ENCODE measurements around the gene CAMK2G. TPM values are rescaled to one million over a fixed set of nuclear protein-coding genes. Genes with fewer than 3 reads are reported as not detected.

CAMK2G gene
- total and polyA plus RNA-seq, 7 donors = 14.4 to 221 (median 153) TPM

DNA sequence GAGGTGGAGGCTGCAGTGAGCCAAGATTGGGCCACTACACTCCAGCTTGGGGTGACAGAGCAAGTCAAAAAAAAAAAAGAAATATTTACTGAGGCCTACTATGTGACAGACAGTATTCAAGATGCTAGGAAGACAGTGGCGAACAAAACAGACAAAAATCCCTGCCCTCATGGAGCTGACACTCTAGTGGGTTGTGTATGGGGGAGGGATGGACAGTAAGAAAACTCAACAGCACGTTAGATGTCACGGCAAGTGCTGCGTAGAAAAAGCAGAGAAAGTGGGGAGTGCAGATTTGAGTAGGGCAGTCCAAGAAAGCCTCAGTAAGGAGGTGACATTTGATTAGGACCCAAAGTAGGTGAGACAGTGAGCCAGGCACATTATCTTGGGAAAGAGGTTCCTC is 10.1 kb downstream of the CAMK2G start:
- no peaks in the 10 kb centered on the region for H3K9me3 ChIP-seq
- H3K36me3 ChIP-seq = peaks cover 8 to 52% (median 32%) of the 10 kb centered on the region in 4 donors
- intact Hi-C loops (cut with DNase I) = no loop called here
- H3K27ac ChIP-seq = peak overlapping the region; percentile 83 to 92 (median 88)
- H3K27me3 ChIP-seq = no peaks in the 10 kb centered on the region
- peaks cover 0 to 99% (median 97%) of the 10 kb centered on the region in 4 donors for H3K4me1 ChIP-seq
- WGBS, 2 donors = 96 to 97% methylated on average over 4 of the region's 4 CpGs
- DNase-seq = no peak
- TF ChIP-seq POLR2AphosphoS5 (IDR thresholded peaks at IDR 0.05) (no peak), EP300 (IDR thresholded peaks at IDR 0.05) (no peak), POLR2A (IDR thresholded peaks at IDR 0.05) (no peak)
- TF ChIP-seq, protein P1, sequence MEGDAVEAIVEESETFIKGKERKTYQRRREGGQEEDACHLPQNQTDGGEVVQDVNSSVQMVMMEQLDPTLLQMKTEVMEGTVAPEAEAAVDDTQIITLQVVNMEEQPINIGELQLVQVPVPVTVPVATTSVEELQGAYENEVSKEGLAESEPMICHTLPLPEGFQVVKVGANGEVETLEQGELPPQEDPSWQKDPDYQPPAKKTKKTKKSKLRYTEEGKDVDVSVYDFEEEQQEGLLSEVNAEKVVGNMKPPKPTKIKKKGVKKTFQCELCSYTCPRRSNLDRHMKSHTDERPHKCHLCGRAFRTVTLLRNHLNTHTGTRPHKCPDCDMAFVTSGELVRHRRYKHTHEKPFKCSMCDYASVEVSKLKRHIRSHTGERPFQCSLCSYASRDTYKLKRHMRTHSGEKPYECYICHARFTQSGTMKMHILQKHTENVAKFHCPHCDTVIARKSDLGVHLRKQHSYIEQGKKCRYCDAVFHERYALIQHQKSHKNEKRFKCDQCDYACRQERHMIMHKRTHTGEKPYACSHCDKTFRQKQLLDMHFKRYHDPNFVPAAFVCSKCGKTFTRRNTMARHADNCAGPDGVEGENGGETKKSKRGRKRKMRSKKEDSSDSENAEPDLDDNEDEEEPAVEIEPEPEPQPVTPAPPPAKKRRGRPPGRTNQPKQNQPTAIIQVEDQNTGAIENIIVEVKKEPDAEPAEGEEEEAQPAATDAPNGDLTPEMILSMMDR (IDR thresholded peaks at IDR 0.05) = no peak
- no peak overlapping the region for H3K4me3 ChIP-seq

DNA sequence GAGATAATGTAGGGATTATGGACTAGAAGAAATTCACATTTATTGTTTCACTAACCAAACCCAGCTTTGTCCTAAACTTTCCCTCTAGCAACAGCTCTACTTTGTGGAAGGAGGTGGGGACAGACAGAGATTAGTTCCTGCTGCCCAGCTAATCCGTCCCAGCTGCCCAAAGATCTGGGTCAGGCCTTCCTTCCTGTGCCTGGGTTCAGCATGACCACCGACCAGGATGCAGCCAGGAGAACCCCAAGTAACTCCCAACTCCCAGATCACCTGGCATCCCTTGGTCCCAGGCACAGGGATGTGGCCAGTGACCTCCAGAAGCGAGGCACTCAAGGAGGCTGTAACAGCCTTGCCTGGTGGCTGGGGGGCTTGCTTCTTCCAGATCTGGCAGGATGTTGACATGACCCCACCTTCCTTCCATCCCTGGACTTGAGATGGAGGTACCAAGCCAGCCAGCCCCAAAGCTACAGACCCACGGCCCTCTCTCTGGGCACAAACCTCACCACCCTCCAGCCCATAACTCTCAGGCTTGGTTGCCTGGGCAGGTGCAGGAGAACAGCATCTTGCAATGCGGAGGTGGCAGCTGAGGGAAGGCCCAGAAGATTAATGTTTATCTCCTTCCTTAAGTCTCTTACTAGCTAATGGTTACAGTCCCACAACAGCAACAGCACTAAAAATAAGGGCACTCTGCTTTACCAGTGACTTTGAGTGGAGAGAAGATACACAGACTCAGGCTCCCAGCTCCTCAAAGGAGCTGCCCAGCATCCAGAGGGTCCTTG is 11.1 kb downstream of the CAMK2G start:
- peak overlapping the region; percentile 83 to 92 (median 88) for H3K27ac ChIP-seq
- peak; percentile 53 for DNase-seq
- H3K9me3 ChIP-seq = no peaks in the 10 kb centered on the region
- intact Hi-C loops (cut with DNase I) = no loop called here
- no peak overlapping the region for H3K4me3 ChIP-seq
- WGBS, 2 donors = 77 to 86% methylated on average over 5 of the region's 5 CpGs
- no peaks in the 10 kb centered on the region for H3K27me3 ChIP-seq
- peaks cover 0 to 99% (median 97%) of the 10 kb centered on the region in 4 donors for H3K4me1 ChIP-seq
- peaks cover 18 to 52% (median 35%) of the 10 kb centered on the region in 4 donors for H3K36me3 ChIP-seq
- TF ChIP-seq POLR2A (IDR thresholded peaks at IDR 0.05) = no peak
- no peak for TF ChIP-seq EP300 (IDR thresholded peaks at IDR 0.05)
- TF ChIP-seq, protein P1 (IDR thresholded peaks at IDR 0.05) = no peak
- no peak for TF ChIP-seq POLR2AphosphoS5 (IDR thresholded peaks at IDR 0.05)

DNA sequence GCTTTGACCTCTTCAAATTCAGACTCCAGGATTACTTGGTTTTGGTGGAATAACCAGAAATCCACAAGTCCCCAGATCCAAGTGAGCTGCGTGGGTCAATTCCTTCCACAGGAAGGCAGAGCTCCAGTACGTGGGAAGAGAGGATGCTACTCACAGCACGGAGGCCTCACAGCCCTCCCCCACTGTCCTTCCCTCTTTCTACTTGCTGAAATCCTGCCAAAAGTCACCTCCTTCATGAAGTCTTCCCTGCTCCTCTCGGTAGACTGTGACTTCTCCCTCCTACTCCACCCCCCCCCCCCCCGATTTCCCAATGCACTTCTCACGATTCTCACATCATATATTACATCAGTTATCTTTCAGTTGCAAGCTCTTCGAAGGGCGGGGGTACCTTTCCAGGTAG is 12.3 kb downstream of the CAMK2G start:
- 82 to 83% methylated on average over 8 of the region's 8 CpGs for WGBS, 2 donors
- H3K9me3 ChIP-seq = no peaks in the 10 kb centered on the region
- TF ChIP-seq POLR2AphosphoS5 (IDR thresholded peaks at IDR 0.05) (no peak), EP300 (IDR thresholded peaks at IDR 0.05) (no peak), POLR2A (IDR thresholded peaks at IDR 0.05) (no peak)
- TF ChIP-seq, protein P1 (IDR thresholded peaks at IDR 0.05) = no peak
- H3K4me3 ChIP-seq = no peak overlapping the region
- peaks cover 0 to 99% (median 97%) of the 10 kb centered on the region in 4 donors for H3K4me1 ChIP-seq
- peak; percentile 55 for DNase-seq
- peaks cover 18 to 53% (median 35%) of the 10 kb centered on the region in 4 donors for H3K36me3 ChIP-seq
- H3K27ac ChIP-seq = peak overlapping the region; percentile 16 to 92 (median 88)
- H3K27me3 ChIP-seq = no peaks in the 10 kb centered on the region
- intact Hi-C loops (cut with DNase I) = no loop called here

DNA sequence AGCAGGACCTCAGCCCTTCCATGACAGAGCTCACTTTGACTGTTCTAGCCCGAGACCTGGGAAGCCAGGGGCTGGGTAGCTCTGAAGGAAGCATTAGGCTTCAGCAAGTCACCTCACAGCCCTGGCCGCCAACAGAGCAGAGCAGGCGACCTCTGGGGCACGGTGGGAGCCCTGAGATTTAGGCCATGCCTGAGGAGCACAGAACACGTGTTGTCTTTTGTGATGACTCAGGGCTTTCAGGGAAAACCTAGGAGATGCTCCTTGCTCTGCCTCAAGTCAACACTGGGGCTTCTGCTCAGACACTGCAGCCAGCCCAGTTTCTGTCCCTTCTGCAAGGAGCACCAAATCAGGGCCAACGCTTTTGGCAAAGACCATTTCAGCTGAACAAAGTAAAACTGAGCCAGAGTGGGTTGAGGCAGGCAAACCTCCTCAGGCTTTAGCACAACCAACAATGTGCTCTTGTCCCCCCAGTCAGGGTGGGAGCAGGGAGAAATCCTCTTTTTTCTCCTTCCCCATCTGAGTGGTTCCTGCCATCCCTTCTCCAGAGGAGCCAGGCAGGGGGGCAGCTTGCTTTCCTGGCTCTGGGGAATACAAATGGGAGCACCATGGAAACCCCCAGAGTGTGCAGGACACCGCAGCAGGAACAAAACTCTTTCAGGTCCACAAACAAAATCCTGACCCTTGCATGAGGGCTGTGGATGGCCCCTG is 14.4 kb downstream of the CAMK2G start:
- no peak for DNase-seq
- peak overlapping the region; percentile 29 to 92 (median 88) for H3K27ac ChIP-seq
- WGBS, 2 donors = 87 to 89% methylated on average over 7 of the region's 7 CpGs
- H3K4me3 ChIP-seq = no peak overlapping the region
- intact Hi-C loops (cut with DNase I) = no loop called here
- H3K9me3 ChIP-seq = no peaks in the 10 kb centered on the region
- H3K27me3 ChIP-seq = no peaks in the 10 kb centered on the region
- H3K4me1 ChIP-seq = peaks cover 0 to 99% (median 97%) of the 10 kb centered on the region in 4 donors
- TF ChIP-seq, protein P1 (IDR thresholded peaks at IDR 0.05) = no peak
- TF ChIP-seq POLR2AphosphoS5 (IDR thresholded peaks at IDR 0.05) = no peak
- no peak for TF ChIP-seq EP300 (IDR thresholded peaks at IDR 0.05)
- no peak for TF ChIP-seq POLR2A (IDR thresholded peaks at IDR 0.05)
- peaks cover 18 to 57% (median 32%) of the 10 kb centered on the region in 4 donors for H3K36me3 ChIP-seq
